ENCODE data around the gene MICAL3.

Gene MICAL3

DNA sequence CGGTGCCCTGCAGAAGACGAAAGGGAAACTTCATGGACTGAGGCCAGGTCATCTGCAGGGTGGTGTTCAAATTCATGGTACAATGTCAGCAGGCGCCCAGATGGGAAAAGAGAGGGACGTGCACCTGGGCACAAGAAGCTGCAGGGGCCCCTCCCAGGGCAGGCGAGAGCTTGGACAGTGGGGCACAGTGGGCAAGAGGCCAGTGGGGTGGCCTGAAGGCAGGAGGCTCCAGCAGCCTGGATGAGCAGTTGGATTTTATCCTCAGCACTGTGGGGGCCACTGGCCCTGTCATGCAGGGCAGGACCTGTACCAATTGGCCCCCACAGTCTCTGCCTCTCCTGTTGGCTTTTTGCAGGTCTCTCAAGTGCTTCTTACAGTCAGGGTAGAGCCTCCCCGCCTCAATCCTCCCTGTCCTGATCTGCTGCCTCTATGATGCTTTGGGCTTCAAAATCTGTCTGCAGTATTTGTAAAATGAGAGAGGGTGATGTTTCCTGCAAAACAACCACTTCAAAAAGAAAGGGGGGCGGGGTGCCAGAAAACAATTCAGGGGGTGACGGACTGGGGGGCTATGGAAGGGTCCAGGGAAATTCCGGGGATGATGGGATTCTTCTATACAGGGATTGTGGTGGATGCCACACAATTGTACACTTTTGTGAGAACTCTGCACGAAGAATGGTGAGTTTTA, 248.4 kb downstream of the MICAL3 start:
- Histone ChIP-seq H3K4me3 (replicated peaks; ENCODE audit: insufficient read depth, low read length) (no peak overlapping the region), H3K27me3 (ENCODE audit: insufficient read depth, poor library complexity, severe bottlenecking) (no peaks in the 10 kb centered on the region), H3K27ac (replicated peaks) (no peak overlapping the region)
- no peak for DNase-seq (ENCODE audit: low read depth in 1 of 2, low spot score in 1 of 2)
- TF ChIP-seq GABPA (IDR thresholded peaks at IDR 0.05; ENCODE audit: low read depth) (no peak), POLR2AphosphoS5 (IDR thresholded peaks at IDR 0.05; ENCODE audit: low read depth) (no peak), SPI1 (IDR thresholded peaks at IDR 0.05; ENCODE audit: borderline replicate concordance, low read depth) (no peak)
- TF ChIP-seq, protein P1, sequence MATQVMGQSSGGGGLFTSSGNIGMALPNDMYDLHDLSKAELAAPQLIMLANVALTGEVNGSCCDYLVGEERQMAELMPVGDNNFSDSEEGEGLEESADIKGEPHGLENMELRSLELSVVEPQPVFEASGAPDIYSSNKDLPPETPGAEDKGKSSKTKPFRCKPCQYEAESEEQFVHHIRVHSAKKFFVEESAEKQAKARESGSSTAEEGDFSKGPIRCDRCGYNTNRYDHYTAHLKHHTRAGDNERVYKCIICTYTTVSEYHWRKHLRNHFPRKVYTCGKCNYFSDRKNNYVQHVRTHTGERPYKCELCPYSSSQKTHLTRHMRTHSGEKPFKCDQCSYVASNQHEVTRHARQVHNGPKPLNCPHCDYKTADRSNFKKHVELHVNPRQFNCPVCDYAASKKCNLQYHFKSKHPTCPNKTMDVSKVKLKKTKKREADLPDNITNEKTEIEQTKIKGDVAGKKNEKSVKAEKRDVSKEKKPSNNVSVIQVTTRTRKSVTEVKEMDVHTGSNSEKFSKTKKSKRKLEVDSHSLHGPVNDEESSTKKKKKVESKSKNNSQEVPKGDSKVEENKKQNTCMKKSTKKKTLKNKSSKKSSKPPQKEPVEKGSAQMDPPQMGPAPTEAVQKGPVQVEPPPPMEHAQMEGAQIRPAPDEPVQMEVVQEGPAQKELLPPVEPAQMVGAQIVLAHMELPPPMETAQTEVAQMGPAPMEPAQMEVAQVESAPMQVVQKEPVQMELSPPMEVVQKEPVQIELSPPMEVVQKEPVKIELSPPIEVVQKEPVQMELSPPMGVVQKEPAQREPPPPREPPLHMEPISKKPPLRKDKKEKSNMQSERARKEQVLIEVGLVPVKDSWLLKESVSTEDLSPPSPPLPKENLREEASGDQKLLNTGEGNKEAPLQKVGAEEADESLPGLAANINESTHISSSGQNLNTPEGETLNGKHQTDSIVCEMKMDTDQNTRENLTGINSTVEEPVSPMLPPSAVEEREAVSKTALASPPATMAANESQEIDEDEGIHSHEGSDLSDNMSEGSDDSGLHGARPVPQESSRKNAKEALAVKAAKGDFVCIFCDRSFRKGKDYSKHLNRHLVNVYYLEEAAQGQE (IDR thresholded peaks at IDR 0.05; ENCODE audit: insufficient replicate concordance, low read depth) = no peak
- TF ChIP-seq, protein P2, sequence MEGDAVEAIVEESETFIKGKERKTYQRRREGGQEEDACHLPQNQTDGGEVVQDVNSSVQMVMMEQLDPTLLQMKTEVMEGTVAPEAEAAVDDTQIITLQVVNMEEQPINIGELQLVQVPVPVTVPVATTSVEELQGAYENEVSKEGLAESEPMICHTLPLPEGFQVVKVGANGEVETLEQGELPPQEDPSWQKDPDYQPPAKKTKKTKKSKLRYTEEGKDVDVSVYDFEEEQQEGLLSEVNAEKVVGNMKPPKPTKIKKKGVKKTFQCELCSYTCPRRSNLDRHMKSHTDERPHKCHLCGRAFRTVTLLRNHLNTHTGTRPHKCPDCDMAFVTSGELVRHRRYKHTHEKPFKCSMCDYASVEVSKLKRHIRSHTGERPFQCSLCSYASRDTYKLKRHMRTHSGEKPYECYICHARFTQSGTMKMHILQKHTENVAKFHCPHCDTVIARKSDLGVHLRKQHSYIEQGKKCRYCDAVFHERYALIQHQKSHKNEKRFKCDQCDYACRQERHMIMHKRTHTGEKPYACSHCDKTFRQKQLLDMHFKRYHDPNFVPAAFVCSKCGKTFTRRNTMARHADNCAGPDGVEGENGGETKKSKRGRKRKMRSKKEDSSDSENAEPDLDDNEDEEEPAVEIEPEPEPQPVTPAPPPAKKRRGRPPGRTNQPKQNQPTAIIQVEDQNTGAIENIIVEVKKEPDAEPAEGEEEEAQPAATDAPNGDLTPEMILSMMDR (IDR thresholded peaks at IDR 0.05; ENCODE audit: insufficient read depth, low read length) = no peak

DNA sequence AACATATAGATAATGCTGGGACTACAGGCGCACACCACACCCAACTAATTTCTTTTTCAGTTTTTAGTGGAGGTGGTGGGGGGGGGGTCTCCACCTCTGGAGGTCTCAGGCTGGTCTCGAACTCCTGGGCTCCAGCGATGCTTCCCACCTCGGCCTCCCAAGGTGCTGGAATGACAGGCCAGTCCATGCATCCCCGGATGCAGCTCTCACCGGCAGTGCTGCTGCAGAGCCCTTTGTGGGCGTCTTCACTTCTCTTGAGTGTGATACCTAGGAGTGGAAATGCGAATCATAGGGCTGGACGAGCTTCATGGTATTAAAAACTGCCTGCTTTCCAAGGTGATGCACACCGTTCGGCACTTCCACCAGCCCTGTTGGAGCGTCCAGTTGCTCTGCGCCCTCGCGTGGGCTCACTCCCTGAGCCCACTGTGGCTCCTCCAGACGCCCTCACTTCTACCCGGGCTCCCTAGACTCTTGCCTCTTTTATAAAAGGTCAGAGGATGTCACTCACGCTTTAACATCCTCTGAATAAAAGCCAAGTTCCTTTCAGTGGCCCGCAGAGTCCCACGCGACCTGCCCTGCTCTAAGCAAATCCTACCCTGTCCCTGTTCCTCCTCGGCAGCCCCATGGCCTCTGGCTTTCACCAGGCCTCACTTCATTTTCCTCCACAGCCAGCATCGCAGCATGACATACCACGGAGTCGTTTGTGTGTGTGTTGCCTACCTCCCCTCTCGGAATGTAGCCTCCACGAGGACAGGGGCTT, 249.3 kb downstream of the MICAL3 start:
- TF ChIP-seq POLR2AphosphoS5 (IDR thresholded peaks at IDR 0.05; ENCODE audit: low read depth) (no peak), GABPA (IDR thresholded peaks at IDR 0.05; ENCODE audit: low read depth) (no peak)
- TF ChIP-seq, protein P1 (IDR thresholded peaks at IDR 0.05; ENCODE audit: insufficient replicate concordance, low read depth) = no peak
- no peak for DNase-seq (ENCODE audit: low read depth in 1 of 2, low spot score in 1 of 2)
- Histone ChIP-seq H3K27ac (replicated peaks) (no peak overlapping the region), H3K4me3 (replicated peaks; ENCODE audit: insufficient read depth, low read length) (no peak overlapping the region), H3K27me3 (ENCODE audit: insufficient read depth, poor library complexity, severe bottlenecking) (no peaks in the 10 kb centered on the region)

DNA sequence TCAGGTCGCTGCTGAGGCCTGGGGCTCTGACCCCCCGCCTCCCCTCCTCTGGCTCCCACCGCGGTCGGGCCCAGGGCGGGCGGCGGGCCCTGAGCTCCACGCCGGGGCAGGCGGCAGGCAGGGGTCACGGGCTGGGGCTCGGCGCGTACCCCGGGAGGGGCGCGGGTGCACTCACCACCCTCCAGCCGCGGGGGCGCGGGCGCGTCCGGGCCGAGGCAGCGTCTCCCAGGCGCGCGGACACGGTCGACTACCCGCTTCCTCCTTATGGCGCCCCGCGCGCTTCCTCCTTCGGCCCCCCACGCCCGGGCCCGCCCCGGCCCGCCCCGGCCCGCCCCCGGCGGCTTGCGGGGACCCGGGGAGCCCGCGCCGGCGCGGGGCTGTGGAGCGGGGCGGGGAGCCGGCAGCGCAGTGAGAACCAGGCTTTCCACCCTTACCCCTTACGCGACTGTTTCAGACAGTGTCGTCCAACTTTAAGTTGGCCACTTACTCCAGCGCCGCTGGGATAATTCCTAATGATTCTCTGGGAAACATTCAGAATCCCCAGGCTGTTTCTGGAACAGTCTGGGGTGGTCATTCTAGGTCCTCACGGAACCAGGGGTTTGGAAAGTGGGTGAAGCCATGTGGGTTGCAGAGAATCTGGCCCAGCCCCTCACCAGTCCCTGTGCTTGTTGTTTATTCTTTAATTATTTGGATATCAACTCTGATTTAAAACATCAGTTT, 250.0 kb downstream of the MICAL3 start, which contains the start of gene BID:
Gene BID, minus strand, starts transcription at position 264 of the 720 bp plus-strand sequence. CDS start 24,353 bp downstream, outside the sequence.
- Histone ChIP-seq H3K4me3 (replicated peaks; ENCODE audit: insufficient read depth, low read length) (peak within 1 kb of the TSS; percentile 91), H3K27ac (replicated peaks) (peak within 1 kb of the TSS; percentile 63), H3K27me3 (ENCODE audit: insufficient read depth, poor library complexity, severe bottlenecking) (no peaks in the 10 kb centered on the region)
- TF ChIP-seq GABPA (IDR thresholded peaks at IDR 0.05; ENCODE audit: low read depth) (no peak), SPI1 (IDR thresholded peaks at IDR 0.05; ENCODE audit: borderline replicate concordance, low read depth) (peak; percentile 36; the same call in 1 of the 2 replicates)
- TF ChIP-seq, protein P2 (IDR thresholded peaks at IDR 0.05; ENCODE audit: insufficient read depth, low read length) = no peak
- DNase-seq (ENCODE audit: low read depth in 1 of 2, low spot score in 1 of 2) = peak in 1 of 2 experiments; percentile 59
